HG03196 (cell line): ENCODE measurements around the gene DDN.

Experiments
- ATAC-seq: cut with Tn5 transposase; IDR thresholded peaks from one replicate; pipeline ENCODE4 v1.9.1; 2021; ENCODE audit not compliant: unreplicated experiment

DDN gene

DNA sequence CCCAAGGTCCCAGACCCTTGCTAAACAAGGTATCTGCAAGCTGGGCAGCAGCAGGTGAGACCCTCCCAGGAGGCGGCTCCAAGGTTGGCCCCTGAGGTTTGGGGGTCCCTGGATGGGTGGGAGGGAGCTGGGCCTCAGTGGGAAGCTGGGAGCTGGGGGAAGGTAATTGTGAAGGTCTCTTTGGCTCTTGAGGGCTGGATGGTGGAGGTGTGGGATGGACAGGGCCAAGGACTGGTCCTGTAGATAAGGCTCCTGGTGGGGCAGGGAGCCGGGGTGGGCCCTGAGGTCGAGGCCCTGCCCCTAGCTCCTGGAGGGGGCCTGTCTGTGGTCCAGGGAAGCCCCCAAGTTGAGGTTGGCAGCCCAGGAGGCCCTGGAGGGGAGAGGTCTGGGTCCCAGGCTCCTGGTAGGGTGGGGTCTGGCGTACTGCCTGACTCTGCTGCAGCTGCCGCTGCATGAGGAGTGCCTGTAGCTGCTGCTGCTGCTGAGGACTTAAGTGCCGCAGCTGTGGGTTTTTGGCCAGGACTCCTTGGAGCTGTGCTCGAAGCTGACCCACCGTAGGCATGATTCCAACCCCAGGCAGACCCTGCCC, 32.5 kb upstream of the DDN start:
- no peak for ATAC-seq

DNA sequence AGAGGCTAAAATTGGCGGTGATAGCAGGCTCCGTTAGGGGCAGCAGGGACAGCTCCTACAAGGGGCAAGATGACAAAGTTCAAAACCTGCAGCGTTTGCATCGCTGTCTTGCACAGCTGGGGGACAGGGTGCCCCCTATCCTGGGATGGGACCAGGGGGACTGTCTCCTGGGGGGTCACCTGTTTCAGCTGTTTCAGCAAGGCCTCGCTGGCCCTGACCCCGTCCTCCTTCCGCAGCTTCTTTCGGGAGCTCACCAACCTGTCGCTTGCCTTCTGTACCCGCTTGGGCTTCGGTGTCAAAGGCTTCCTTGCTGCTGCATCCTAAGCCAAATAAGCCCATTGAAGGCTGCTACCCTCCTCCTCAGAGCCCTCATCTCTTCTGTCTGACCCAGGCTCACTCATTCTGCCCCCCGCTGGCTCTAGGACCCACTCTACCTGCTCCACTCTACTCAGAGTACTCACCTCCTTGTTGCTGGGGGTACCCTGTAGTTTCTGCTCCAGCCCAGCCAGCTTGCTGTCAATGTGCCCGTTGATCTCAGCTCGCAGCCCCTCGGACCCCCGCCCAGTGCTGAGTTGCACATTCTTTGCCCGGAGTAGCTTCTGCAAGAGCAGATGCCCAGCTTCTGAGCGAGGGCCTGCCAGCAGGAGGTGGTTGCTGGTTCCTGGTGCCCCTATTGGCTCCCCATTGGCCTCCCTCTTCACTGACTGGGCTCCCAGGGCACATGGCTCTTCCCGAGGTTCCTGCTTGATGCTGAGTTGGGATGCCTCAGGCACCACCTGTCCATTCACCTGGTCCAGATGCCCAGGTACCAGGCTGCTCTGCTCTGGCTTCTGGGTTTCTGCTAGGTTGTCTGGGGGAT, 31.8 kb upstream of the DDN start:
- no peak for ATAC-seq

DNA sequence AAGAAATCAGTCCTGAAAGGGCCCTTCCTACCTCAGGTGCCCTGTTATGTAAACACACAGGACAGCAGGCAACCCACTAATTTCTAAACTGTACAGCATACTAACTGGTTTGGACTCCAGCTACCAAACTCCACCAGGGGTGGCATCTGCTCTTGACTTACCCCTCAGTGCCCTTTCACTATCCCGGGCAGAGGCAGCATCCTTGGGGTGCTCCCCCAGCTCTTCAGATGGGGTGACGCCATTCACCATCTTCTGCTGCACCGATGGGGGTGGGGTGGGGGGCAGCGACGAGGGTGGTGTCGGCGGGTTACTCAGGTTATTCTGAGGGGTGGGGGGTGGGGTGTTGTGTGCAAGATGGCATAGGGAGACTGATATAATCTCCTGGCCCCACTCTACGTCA, 30.9 kb upstream of the DDN start:
- ATAC-seq, result no peak

DNA sequence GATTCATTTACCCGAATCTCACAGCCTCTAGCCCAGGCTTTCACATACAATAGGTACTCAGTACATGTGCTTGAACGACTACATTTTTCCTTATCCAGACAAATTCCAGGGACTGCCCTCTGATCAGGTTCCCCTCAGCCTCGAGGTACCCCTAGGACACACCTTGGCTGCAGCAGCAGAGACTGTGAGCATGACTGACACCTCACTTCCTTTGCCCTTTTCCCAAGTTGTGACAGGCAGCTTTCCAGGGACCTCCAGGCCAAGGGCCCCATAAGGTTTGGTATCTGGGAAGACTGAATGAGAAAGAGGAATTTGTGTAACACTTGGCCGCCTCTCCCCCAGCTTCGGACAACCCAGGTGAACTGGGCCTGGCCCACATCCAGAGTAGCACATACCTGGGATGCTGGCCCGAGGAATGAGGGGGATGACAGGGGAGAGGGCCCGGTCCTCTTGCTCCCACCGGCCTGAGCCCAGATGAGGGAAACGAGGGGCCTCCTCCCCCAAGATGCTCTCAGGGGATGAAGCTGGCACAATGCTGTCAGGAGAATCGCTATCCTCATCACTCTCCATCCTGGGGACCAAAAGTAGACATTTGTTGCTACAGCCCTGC, 29.6 kb upstream of the DDN start:
- no peak for ATAC-seq

DNA sequence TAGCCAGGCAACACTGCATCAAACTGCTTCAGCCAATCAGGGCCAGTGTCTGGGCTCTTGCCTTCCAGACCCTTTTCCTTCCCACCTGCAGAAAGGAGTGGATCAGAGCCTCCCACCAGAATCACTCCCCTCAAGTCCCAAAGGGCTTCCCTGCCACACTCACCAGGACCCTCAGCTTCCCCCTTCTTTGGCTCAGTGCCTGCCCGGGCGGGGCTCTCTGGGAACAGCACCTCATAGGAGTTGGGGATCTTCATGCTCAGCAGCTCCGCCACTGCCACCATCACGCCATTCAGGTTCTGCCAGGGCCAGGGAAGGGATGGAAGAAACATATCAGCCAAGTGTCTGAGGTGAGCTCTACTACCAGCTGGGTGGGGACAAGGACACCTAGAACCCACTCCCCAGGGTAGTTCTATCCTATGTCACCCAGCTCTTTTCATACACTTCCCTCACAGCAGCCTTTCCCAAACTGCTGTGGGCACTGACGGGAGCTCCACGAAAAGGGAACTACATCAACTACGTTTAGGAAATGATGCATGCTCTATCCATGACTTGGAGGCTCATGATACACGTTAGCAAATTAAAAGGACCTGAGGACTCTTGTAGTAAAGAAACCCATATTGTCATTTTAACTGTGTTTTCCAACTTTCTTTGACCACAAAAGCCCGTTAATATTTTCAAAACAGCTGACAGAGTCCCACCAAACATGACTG, 28.8 kb upstream of the DDN start:
- no peak for ATAC-seq

DNA sequence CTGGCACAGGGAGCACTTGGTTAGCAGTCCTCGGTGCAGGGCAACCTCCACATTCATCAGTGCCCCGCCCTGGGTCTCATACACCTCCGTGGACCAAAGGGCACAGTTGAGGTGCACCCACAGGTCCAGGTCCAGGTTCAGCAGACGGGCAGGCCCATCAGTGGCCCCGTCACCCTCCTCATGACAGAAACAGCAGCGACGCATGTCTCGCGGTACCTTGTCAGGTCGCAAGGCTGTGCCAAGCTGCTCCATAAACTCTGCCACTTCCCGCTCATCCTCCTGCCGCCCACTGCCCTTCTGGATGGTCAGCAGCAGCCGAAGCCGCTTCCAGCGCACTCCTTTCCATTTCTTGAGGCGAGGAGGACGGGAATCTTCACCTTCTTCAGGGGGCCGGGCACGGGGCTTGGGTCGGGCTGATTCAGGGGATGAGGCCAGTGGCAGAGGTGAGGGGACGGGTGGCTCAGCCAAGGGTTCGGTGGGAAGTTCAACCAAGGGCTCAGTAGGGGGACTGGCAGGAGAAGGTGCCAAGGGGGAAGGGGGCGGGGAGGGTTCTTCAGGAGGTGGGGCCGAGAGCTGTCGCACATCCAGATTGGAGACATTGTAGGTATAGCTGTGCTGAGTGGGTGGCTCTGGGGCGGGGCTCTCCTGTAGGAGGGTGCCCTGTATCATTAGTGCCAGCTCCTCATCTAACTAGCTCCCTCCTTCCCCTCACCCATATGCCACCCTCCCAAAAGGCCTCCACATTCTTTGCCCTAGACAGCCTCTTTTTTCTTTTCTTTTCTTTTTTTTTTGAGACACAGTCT, 27.7 kb upstream of the DDN start:
- ATAC-seq, result no peak

DNA sequence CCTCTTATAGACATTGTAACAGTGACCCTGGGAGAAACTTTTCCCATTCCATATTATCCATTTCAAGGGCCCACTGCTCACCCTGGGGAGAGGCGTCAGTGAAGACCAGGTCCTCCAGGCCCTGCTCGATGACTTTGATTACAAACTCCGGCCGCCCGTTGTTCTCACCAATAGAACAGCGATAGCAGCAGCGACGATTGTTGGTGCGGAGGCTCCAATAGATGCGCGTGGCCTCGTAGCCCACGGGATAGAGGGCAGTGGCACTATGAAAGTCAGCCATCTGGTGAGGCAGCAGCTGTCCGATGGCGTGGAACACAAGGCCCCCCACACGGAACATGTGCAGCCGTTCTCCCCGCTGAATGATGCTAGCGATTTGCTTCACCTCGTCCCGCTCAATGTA, 26.9 kb upstream of the DDN start:
- no peak for ATAC-seq

DNA sequence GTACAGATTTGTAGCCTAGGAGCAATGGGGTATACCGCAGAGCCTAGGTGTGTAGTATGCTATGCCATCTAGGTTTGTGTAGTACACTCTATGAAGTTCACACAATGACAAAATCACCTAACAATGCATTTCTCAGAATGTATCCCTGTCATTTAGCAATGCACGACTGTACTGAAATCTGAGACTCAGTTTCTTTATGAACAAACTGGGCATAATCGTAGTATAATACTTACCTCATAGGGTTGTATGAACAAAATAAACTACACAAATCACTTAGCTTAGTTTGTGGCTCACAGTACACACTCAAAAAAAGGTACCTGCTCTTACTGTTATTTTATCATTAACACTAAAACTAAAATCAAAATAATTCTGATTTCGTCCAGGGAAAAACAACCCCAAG, 26.3 kb upstream of the DDN start:
- no peak for ATAC-seq

DNA sequence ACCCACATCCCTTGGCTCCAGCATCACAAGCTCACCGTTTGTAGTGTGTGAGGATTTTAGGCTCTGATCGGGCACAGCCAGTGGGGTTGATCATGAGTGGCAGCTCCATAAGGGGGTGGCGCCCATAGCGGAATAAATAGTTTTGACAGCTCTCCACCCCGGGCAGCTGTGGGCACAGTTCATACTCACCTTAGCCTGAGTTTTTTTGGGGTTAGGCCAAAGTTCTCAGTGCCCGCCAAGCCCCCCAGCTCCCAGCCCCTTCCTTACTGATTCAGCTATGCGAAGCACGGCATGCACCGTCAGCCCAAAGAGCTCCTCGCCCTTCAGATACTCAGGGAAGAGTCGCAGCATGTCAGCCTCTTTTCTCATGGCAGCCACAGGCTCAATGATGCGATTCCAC, 25.4 kb upstream of the DDN start:
- no peak for ATAC-seq

DNA sequence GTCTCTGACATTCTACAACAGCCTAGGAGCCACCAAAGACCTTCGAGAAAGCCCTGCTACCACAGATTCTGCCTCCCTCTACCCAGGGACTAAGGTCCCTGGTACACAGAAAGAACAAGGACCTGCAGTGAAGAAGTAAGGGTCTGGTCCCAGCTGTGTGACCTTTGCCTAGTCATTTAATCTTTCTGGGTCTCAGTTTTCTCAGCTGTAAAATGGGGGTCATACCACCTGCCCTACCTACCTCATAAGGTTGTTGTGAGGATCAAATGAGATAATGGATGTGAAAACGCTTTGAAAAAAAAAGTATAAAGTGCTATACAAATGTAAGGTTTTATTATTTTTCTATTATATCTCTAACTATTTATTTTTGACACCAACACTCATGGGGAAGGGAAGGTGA, 24.6 kb upstream of the DDN start:
- no peak for ATAC-seq

DNA sequence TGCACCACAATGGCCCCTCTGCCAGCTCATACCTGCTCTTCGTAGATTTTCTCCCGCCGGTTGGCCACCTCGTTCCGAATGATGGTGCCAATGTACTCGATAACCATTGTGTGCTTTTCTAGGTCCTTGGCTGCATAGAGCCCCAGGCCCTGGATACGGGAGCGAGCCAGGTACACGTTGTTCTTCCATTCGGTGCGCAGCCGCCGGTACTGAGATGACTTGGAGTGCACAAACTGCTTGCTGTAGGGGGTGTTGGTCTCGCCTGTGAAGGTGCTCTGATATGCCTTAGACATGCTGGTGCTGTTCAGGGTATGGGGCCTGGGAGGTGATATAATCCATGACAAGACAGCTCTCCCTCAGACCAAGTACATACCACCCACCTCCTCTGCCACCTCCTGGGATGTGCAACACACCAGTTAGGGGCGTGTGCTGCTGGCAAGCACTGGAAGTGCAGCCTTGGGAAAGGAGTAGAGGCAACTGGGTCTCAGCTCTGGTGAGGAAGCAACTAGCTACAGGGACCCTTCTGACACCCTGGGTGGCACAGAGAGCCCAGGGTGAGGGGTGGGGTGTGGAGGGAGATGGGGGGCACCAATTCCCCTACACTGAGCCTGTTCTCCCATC, 23.5 kb upstream of the DDN start:
- ATAC-seq, result no peak

DNA sequence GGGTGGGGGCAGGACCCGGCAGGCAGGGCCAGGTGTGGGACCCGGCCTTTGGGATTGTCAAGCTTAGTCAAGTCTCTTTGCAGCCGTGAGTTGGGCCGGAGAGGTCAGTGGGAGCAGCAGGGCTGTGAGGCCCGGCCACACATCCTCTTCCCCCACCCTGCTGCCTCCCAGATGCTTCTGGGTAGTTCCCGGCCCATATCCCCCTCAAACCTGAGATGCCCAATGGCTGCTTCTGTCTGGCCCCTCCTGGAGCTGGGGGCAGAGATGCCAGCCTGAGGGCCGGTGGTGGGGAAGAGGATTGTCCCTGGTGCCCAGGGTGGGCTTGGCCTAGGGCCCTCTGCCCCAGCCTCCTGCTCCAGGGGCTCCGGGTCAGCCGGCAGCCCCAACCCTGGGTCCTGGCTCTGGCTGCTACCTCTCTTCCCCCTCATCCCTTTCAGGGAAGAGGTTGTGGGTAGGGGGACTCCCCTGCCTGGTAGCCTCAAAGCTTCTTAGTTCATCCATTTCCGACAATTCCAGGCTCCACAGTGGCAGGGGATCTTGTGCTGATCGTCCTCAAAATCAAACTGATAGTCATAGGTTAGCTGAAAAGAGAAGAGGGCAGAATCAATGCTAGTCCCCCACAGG, 22.2 kb upstream of the DDN start:
- ATAC-seq, result no peak

DNA sequence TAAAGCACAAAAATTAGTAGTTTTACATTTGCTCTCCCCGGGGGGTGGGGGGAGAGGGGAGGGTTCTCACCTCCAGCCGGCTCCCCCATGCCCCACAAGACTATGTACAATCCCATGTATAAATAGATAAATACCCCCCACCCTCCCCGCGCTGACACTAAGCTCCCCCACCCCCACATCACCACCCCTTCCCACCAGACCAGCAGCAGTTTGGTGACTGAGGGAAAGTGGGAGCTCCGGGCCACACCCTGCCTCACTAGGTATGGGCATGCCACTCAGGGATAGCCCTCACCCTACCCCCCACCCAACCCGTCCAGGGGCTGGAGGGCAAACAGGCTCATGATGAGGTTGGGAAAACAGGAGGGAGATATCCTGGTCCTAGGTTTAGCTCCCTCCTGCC, 21.3 kb upstream of the DDN start:
- no peak for ATAC-seq

DNA sequence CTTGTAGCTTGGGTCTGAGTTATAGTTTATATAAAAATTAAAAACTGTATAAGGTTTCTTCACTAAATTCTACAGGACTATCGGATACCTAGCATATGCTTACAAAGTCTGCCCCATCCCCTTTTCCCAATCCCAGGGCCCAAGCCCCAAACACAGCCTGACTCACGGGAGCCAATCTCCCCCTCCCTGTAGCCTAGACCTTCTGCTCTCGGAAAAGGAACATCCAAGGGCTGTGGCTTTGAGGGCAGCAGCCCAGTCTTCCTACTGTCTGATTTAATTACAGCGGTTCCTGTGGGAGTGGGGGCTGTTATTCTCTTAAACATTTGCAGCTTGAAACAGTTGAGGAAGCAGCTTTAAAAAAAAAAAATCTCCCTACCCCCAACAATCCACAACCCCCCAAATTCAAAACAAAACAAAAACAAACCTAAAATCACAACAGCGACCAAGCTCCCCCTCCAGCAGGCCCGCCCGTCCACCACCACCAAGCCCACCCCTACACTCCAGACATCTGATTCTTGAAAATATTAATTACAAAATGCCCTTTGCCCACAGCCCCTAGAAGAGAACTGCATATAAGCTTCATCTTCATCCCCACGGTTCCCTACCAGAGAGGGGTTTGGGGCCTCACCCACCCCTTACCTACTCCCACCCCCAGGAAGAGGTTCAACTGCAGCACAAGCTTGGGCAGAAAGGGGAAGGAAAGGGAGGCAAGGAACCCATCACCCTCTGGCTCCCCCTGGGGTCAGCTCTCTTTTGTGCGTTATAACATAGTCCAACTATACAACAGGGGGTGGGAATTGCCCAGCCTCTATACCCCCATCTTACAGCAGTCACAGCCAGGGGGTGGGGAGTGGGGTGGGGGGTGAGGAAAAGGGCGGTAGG, 20.5 kb upstream of the DDN start:
- no peak for ATAC-seq

DNA sequence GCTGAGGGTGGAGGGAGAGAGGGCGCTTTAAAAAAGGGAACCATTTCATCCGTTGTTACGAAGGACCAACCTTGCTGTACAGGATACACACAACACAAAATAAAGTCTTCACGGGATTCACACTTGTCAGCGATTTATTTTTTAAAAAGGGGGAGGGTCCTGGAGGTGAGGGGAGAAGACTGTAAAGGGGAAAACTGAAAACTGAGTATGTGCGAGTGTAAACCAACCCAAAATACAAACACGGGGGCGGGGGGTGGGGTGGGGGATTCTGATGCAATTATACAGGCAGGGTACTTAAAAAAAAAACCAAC, 19.9 kb upstream of the DDN start:
- ATAC-seq, result peak; percentile 7

DNA sequence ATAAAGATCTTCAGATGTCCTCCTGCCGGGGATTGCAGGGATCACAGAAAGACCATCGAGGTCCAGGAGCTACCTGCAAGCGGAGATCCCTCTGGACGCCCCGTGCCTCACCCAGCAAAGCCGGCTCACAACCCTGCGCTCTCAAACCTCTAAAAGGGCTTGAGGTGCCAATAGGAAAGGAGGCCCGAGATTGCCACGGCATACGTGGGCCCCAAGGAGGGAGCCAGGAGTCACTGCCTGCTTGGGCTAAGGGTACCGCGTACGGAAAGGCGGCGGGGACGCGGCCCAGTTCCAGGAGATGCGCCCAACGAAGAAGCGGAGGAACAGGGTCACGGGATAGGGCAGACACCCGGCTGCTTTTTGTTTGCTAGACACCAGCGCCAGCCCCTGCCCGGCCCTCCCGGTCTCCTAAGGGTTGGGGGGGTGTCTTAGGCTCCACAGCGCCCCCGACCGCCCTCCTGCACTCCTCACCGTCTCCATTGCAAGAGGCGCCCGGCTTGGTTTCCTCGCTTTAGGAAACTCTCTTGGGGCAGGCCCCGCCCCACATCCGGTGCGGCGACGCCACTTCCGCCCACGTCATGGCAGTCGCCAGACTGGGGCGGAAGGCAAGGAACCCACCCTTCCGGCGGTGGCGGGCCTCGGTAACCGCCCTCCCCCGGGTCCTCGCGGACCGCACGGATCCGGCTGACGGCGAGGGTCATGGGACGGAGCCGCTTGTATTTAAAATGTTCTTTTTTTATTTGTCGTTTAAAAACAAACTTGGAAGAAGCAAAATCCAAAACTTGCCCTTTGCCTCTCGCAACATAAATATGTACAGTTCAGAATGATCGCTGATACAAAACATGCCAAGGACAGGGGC, 19.3 kb upstream of the DDN start, which contains the start of gene PRKAG1:
TSS of gene PRKAG1 (minus strand) at position 516 of the 859 bp plus-strand sequence. CDS start at position 480, 36 bp downstream.
- ATAC-seq, result peak; percentile 90

DNA sequence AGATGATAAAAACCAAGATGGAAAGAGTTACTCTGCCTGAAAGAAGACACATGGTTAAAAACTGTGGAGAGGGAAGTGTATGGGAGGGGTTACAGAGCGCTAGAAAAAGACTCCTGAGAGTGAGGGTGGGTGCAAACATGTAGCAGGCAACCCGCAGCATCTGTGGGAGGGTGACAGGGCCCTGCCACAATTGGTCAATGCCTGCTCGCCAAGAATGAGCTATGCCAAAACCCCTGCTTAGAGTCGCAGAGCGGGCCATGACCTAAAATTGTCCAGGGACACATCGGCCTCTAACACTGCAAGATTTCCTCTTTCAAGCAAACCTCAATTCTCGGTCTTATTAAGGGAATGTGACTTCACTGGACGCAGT, 18.7 kb upstream of the DDN start:
- ATAC-seq, result peak; percentile 9

DNA sequence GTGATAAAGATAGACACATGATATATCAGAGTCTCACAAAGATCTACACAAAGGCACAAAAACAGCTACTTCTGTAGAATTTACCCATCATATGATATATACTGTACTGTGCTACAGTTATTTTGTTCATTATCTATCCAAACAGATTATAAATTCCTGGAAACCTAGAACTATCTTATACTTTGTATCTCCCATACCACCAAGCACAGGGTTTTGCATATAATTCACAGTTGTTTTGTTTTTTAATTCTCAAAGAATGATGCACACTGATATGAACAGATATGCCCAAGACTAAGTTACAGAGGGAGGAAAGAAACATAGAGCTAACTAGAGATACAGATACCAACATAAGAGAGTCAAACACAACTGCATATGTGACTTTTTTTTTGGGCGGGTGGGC, 16.0 kb upstream of the DDN start:
- ATAC-seq, result no peak
